ENCODE measurements around the gene MAP2K2. TPM values are rescaled to one million over a fixed set of nuclear protein-coding genes. Genes with fewer than 3 reads are reported as not detected.
A peak's percentile ranks its signal among the peaks of the same experiment; 100 is the strongest.

Gene MAP2K2
- polyA plus RNA-seq, 1 experiment, result 143 TPM

DNA sequence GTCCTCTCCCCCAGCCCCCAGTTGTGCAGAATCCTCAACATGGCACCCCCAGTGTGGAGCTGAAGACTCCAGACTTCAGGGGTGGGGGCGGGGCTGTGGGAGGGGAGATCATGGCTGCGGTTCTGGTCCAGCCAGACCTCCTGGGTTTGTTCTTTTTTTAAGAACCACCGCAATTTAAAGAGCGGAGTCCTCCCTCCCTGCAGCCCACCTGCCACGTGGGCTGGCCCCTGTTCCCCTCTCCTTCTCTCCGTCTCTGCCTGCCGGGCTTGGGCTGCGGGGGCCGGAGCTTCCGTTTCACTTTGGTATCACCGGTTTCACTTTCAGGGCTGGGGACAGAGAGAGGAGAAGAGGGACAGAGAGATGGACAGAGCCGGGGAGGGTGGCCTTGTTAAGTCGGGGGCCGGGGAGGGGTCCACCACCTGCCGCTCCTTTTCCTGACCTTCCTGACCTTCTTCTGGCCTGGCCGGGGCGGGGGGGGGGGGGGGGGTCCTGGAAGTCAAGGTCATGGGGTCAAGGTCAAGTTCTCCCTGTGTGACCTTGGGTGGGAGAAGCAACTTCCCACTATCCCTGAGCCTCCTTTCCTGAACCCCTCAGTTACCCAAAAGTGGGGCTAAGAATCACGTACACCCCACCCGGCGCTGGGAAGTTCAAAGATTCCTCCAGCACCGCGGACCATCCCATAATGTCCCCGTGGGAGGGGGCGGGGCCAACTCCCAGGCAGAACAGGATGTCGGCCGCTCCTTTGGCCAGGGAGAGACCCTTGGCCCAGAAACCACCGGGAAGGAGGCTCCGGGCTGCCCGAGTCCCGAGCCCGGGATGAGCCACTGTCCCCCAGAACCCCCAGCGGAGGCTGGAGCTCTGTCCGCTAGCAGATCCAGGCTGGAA lies 45.9 kb downstream of the MAP2K2 start:
- H3K27me3 ChIP-seq (ENCODE audit: control insufficient read depth, insufficient read depth, low read length), result no peaks in the 10 kb centered on the region
- no peaks in the 10 kb centered on the region for H3K36me3 ChIP-seq (ENCODE audit: control insufficient read depth, insufficient read depth, low read length)
- POLR2A ChIA-PET, result no interaction called here
- peak overlapping the region; percentile 43 for H3K4me3 ChIP-seq (ENCODE audit: low read depth, low read length)
- DNase-seq (ENCODE audit: low read depth), result no peak
- CTCF ChIA-PET, result interaction anchor here (0.6 to 1.8 kb wide), 2 partner anchors 9 to 90 kb away, joined by 3 read pairs; no protein-coding TSS in a partner anchor
- TF ChIP-seq, protein P1, sequence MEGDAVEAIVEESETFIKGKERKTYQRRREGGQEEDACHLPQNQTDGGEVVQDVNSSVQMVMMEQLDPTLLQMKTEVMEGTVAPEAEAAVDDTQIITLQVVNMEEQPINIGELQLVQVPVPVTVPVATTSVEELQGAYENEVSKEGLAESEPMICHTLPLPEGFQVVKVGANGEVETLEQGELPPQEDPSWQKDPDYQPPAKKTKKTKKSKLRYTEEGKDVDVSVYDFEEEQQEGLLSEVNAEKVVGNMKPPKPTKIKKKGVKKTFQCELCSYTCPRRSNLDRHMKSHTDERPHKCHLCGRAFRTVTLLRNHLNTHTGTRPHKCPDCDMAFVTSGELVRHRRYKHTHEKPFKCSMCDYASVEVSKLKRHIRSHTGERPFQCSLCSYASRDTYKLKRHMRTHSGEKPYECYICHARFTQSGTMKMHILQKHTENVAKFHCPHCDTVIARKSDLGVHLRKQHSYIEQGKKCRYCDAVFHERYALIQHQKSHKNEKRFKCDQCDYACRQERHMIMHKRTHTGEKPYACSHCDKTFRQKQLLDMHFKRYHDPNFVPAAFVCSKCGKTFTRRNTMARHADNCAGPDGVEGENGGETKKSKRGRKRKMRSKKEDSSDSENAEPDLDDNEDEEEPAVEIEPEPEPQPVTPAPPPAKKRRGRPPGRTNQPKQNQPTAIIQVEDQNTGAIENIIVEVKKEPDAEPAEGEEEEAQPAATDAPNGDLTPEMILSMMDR (IDR thresholded peaks at IDR 0.05; ENCODE audit: insufficient read depth, low read depth, low read length), result no peak

DNA sequence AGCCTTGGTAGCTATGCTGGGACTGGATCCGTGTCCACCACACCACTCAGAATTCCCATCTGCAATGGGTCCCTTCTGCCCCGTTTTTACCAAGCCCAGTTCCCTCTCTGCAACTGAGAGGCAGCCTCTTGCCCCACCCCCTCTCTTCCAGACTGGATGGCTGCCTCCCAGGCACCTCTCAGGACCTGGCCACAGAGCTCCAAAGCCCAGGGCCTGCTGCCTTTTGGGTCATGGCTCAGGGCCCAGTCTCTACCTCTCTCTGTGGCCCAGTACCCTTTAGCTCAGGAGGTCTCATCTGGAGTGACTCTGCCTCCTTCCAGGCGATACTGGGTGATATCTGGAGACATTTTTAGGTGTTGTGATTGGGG lies 46.9 kb downstream of the MAP2K2 start:
- TF ChIP-seq, protein P1 (IDR thresholded peaks at IDR 0.05; ENCODE audit: insufficient read depth, low read depth, low read length), result no peak
- Histone ChIP-seq H3K27me3 (ENCODE audit: control insufficient read depth, insufficient read depth, low read length) (no peaks in the 10 kb centered on the region), H3K4me3 (ENCODE audit: low read depth, low read length) (no peak overlapping the region), H3K36me3 (ENCODE audit: control insufficient read depth, insufficient read depth, low read length) (no peaks in the 10 kb centered on the region)
- CTCF ChIA-PET, result interaction anchor here (1.0 to 1.8 kb wide), 2 partner anchors 63 to 89 kb away, joined by 3 to 5 read pairs; no protein-coding TSS in a partner anchor
- POLR2A ChIA-PET, result no interaction called here
- DNase-seq (ENCODE audit: low read depth), result no peak

GRCh38 chr19:4075373-4075772 lies 48.5 kb downstream of the MAP2K2 start:
- CTCF ChIA-PET, result interaction anchor here (0.6 kb wide), 1 partner anchor 359 kb away, joined by 3 read pairs; no protein-coding TSS in a partner anchor

GRCh38 chr19:4071610-4072009 lies 52.3 kb downstream of the MAP2K2 start:
- TF ChIP-seq, protein P1 (IDR thresholded peaks at IDR 0.05; ENCODE audit: insufficient read depth, low read depth, low read length), result no peak
- Histone ChIP-seq H3K27me3 (ENCODE audit: control insufficient read depth, insufficient read depth, low read length) (no peaks in the 10 kb centered on the region), H3K4me3 (ENCODE audit: low read depth, low read length) (no peak overlapping the region), H3K36me3 (ENCODE audit: control insufficient read depth, insufficient read depth, low read length) (no peaks in the 10 kb centered on the region)
- ChIA-PET POLR2A (no interaction called here), CTCF (no interaction called here)
- no peak for DNase-seq (ENCODE audit: low read depth)

More at GRCh38 chr19:4075373-4075772, 48.5 kb downstream of the MAP2K2 start:
- H3K4me3 ChIP-seq (ENCODE audit: low read depth, low read length), result no peak overlapping the region
- no peak for DNase-seq (ENCODE audit: low read depth)
- POLR2A ChIA-PET, result no interaction called here
- no peaks in the 10 kb centered on the region for H3K36me3 ChIP-seq (ENCODE audit: control insufficient read depth, insufficient read depth, low read length)
- TF ChIP-seq, protein P1 (IDR thresholded peaks at IDR 0.05; ENCODE audit: insufficient read depth, low read depth, low read length), result no peak
- no peaks in the 10 kb centered on the region for H3K27me3 ChIP-seq (ENCODE audit: control insufficient read depth, insufficient read depth, low read length)

- no peaks in the 10 kb centered on the region for H3K36me3 ChIP-seq (ENCODE audit: control insufficient read depth, insufficient read depth, low read length)
- ChIA-PET POLR2A (no interaction called here), CTCF (interaction anchor here (0.6 kb wide), 1 partner anchor 8 kb away, joined by 3 read pairs; no protein-coding TSS in a partner anchor)
- no peak overlapping the region for H3K4me3 ChIP-seq (ENCODE audit: low read depth, low read length)
- DNase-seq (ENCODE audit: low read depth), result no peak
- TF ChIP-seq, protein P1 (IDR thresholded peaks at IDR 0.05; ENCODE audit: insufficient read depth, low read depth, low read length), result no peak
- no peaks in the 10 kb centered on the region for H3K27me3 ChIP-seq (ENCODE audit: control insufficient read depth, insufficient read depth, low read length)
Measured at GRCh38 chr19:4069331-4069959, 54.5 kb downstream of the MAP2K2 start.
